ENCODE results near the gene NDUFB4. TPM values are rescaled to one million over a fixed set of nuclear protein-coding genes. Genes with fewer than 3 reads are reported as not detected.
A peak's percentile ranks its signal among the peaks of the same experiment; 100 is the strongest.

NDUFB4 gene
- total and polyA plus RNA-seq, 3 donors from 2014 or later = 113 to 279 (median 117) TPM

DNA sequence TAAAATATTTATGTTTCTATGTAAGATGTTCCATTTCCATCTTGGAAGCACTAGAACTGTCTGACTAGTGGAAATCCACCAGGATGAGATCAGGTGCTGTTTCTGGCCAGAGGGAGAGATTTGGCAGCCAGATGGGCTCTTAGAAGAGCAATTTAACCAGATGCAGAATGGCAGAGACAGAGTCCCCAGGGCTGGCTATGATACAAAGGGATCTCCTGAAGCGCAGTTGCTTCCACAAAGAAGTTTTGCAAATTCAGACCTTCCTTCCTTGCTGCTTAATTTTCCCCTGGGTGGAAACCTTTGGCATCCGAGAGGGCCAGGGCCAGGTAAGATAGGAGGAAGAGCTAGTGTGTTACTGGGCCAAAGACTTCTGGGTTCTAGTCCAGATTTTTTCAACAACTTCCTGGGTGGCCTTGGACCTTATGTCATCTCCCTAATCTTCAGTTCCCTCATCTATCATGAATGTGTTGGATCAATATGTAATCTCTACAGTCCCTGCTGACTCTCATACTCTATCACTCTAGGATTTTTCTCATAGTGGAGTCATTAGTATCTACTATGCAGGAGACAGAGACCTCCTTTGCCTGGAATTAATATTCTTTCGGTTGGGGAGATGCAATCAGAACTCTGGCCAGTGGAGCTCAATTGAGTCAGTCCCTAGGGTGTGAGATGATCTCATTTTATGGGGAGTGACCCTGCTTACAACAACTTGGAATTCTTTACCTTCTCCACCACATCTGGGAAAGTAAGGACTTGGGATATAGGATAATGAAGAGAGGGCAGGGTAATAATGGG lies 41.1 kb upstream of the NDUFB4 start:
- H3K27ac ChIP-seq = peak overlapping the region; percentile 59 to 89
- TF ChIP-seq POLR2A (IDR thresholded peaks at IDR 0.05) = no peak
- TF ChIP-seq, protein P1, sequence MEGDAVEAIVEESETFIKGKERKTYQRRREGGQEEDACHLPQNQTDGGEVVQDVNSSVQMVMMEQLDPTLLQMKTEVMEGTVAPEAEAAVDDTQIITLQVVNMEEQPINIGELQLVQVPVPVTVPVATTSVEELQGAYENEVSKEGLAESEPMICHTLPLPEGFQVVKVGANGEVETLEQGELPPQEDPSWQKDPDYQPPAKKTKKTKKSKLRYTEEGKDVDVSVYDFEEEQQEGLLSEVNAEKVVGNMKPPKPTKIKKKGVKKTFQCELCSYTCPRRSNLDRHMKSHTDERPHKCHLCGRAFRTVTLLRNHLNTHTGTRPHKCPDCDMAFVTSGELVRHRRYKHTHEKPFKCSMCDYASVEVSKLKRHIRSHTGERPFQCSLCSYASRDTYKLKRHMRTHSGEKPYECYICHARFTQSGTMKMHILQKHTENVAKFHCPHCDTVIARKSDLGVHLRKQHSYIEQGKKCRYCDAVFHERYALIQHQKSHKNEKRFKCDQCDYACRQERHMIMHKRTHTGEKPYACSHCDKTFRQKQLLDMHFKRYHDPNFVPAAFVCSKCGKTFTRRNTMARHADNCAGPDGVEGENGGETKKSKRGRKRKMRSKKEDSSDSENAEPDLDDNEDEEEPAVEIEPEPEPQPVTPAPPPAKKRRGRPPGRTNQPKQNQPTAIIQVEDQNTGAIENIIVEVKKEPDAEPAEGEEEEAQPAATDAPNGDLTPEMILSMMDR (IDR thresholded peaks at IDR 0.05) = no peak
- no peaks in the 10 kb centered on the region for H3K36me3 ChIP-seq (ENCODE audit: low read depth, missing control alignments)
- DNase-seq = no peak
- 49 to 64% methylated on average over 3 of the region's 3 CpGs for WGBS, 2 donors
- peaks cover 43% of the 10 kb centered on the region for H3K4me1 ChIP-seq
- intact Hi-C loops (cut with DNase I; ENCODE audit: low total_unique reads) = loop anchor here (5.0 to 10.0 kb wide), 2 partner anchors 133 to 310 kb away; no protein-coding TSS in a partner anchor
- H3K9me3 ChIP-seq = no peaks in the 10 kb centered on the region
- no peak overlapping the region for H3K4me3 ChIP-seq
- H3K27me3 ChIP-seq = no peaks in the 10 kb centered on the region

DNA sequence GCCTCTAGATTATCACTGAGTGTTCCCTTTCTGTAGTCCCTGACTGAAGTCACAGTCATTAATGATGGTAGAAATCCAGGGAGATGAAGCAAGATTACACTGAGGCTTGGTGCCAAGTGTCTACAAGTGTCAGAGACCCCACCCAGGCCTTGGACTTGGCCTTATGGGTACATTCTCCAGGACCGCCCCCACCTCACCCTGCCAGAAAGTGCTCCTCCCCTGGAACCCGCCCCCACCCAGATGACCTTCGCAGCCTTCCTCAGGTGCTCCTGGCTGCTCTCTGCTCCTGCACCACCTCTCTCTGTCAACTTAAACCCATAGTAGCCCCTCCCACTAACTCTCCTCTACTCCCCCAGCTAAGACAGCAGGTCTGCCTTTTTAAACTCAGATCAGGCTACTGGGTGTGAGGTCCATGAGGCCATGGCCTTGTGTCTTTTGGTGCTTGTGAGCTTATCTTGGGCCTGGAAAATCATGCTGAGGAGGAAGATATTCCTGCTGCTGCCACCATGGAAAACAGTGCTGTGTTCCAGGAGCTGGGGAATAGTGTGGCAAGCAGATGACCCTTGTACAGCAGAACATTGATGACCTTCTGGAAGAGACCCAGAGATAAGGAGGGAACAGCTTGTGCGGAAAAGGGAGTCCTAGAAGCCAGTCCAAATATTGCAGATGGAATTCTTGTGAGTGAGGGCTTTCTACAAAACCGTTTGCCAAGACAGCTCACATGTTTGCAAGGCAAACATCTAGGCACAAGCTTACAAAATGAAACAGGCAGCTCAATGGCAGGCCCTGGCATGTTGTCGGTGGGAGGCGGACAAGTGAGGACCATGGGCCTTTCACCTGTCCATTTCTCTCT lies 40.3 kb upstream of the NDUFB4 start:
- Histone ChIP-seq H3K36me3 (ENCODE audit: low read depth, missing control alignments) (no peaks in the 10 kb centered on the region), H3K4me1 (peaks cover 51% of the 10 kb centered on the region), H3K4me3 (no peak overlapping the region), H3K9me3 (no peaks in the 10 kb centered on the region), H3K27me3 (no peaks in the 10 kb centered on the region), H3K27ac (peak overlapping the region; percentile 59 to 89)
- TF ChIP-seq POLR2A (IDR thresholded peaks at IDR 0.05) = no peak
- TF ChIP-seq, protein P1 (IDR thresholded peaks at IDR 0.05) = no peak
- peak; percentile 71 for DNase-seq
- WGBS, 2 donors = 42 to 64% methylated on average over 7 of the region's 7 CpGs
- intact Hi-C loops (cut with DNase I; ENCODE audit: low total_unique reads) = loop anchor here (5.0 to 10.0 kb wide), 2 partner anchors 134 to 311 kb away; no protein-coding TSS in a partner anchor

DNA sequence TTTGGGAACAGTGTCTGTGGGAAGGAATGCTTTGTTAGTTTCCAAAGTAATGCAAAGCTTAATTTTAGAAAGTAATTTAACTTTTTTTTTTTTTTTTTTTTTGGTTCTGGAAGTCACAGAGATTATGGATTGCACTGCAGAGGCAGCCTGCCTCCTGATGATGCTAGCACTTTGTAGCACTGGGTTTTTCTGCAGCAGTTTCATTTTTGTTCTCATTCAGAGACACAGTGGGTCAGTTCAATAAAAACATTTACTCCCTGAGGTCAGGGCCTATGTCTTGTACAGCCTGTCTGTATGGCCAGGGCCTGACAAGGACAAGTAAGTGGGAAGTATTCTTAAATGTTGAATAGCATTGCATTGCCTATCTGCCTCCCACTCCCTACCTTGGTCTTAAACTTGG lies 39.0 kb upstream of the NDUFB4 start:
- TF ChIP-seq, protein P1 (IDR thresholded peaks at IDR 0.05) = no peak
- TF ChIP-seq POLR2A (IDR thresholded peaks at IDR 0.05) = no peak
- Histone ChIP-seq H3K9me3 (no peaks in the 10 kb centered on the region), H3K4me3 (no peak overlapping the region), H3K36me3 (ENCODE audit: low read depth, missing control alignments) (no peaks in the 10 kb centered on the region), H3K27me3 (no peaks in the 10 kb centered on the region), H3K4me1 (peaks cover 53% of the 10 kb centered on the region), H3K27ac (peak overlapping the region; percentile 75 to 89)
- intact Hi-C loops (cut with DNase I; ENCODE audit: low total_unique reads) = loop anchor here (5.0 to 10.0 kb wide), 2 partner anchors 135 to 312 kb away; no protein-coding TSS in a partner anchor
- no peak for DNase-seq

DNA sequence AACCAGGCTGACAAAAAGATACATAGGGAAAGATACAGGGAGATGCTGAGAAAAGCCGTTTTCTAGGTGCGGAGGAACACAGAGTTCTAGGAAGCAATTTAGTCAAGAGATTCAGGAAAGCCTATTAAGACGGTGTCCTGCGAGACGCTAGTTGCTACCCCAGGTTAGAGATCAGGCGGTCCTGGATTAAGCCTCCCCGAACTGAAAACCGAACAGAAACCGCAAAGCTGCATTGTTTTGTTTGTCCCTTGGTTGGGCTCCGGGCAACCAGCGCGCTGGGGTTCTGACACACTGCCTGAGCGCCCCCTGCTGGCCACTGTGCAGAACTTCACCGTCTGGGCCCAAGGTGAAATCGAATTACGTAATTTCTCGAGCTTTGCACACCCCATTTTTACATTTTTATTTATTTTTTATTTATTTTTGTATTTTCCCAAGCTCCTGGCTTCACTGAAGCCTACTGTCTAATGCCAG lies 37.3 kb upstream of the NDUFB4 start:
- 0% methylated on average over 17 of the region's 17 CpGs for WGBS, 2 donors
- H3K4me1 ChIP-seq = peaks cover 53% of the 10 kb centered on the region
- peak; percentile 95 for DNase-seq
- H3K4me3 ChIP-seq = peak overlapping the region; percentile 43 to 62
- H3K27ac ChIP-seq = peak overlapping the region; percentile 75 to 89
- H3K27me3 ChIP-seq = no peaks in the 10 kb centered on the region
- TF ChIP-seq POLR2A (IDR thresholded peaks at IDR 0.05) = no peak
- TF ChIP-seq, protein P1 (IDR thresholded peaks at IDR 0.05) = peak; percentile 99 to 100 (median 100)
- intact Hi-C loops (cut with DNase I; ENCODE audit: low total_unique reads) = loop anchor here (5.0 to 10.0 kb wide), 2 partner anchors 137 to 314 kb away; no protein-coding TSS in a partner anchor
- no peaks in the 10 kb centered on the region for H3K36me3 ChIP-seq (ENCODE audit: low read depth, missing control alignments)
- no peaks in the 10 kb centered on the region for H3K9me3 ChIP-seq
